Stimulated activated effector memory CD8-positive, alpha-beta T cell treated with anti-CD3 and anti-CD28 coated beads, Interleukin-12 subunit alpha, Interleukin-12 subunit beta, amount 100 ng/mL, for 72 hours (primary cell): ENCODE measurements around the gene ZNF3.
A peak's percentile ranks its signal among the peaks of the same experiment; 100 is the strongest.

Source experiments
- ATAC-seq: fragments of 150-1000 bp; cut with Tn5 transposase; 2 replicates; pipeline ENCODE4 v1.10.0; 2021
- DNase-seq, 2 donors: peaks; one replicate each; pipeline ENCODE4 v3.0.0; 2021 to 2022; ENCODE audit warnings: low spot score in 2 of 2
- H3K27ac Mint-ChIP-seq: one replicate; pipeline ENCODE4 v1.8.0; 2022; ENCODE audit warnings: mild to moderate bottlenecking, mixed read lengths
- H3K36me3 Mint-ChIP-seq: one replicate; pipeline ENCODE4 v1.8.0; 2022; ENCODE audit warnings: mild to moderate bottlenecking, mixed read lengths
- H3K4me1 Mint-ChIP-seq: one replicate; pipeline ENCODE4 v1.8.0; 2022; ENCODE audit warnings: mixed read lengths
- H3K4me3 Mint-ChIP-seq: one replicate; pipeline ENCODE4 v1.8.0; 2022; ENCODE audit warnings: mild to moderate bottlenecking, mixed read lengths
- H3K9me3 Mint-ChIP-seq: one replicate; pipeline ENCODE4 v1.8.0; 2022; ENCODE audit warnings: mixed read lengths

Gene ZNF3

GRCh38 chr7:100119072-100119969, 37.8 kb upstream of the ZNF3 start, which contains the start of the genes CNPY4 and TAF6:
CNPY4 (plus strand) TSS chr7:100119634; CDS start chr7:100119745, 111 bp downstream.
TAF6 (minus strand) TSS chr7:100119358; CDS start chr7:100114209, 5,149 bp downstream.
- Mint-ChIP-seq H3K9me3 (no peaks in the 10 kb centered on the region), H3K27ac (peak within 1 kb of the TSS; percentile 100), H3K36me3 (peaks cover 29% of the 10 kb centered on the region), H3K4me1 (peaks cover 28% of the 10 kb centered on the region), H3K4me3 (peak within 1 kb of the TSS; percentile 97)
- peak; percentile 86 for ATAC-seq
- peak; percentile 88 to 98 for DNase-seq

- ATAC-seq (no peak), DNase-seq (no peak)
- no peaks in the 10 kb centered on the region for H3K9me3 Mint-ChIP-seq
- peaks cover 36% of the 10 kb centered on the region for H3K36me3 Mint-ChIP-seq
- peaks cover 27% of the 10 kb centered on the region for H3K4me1 Mint-ChIP-seq
- H3K27ac Mint-ChIP-seq: peak overlapping the region; percentile 100
- peak overlapping the region; percentile 97 for H3K4me3 Mint-ChIP-seq
These were observed 37.0 kb upstream of the ZNF3 start for GRCh38 chr7:100118388-100119071.

- H3K9me3 Mint-ChIP-seq: no peaks in the 10 kb centered on the region
- H3K27ac Mint-ChIP-seq: no peak overlapping the region
- peaks cover 56% of the 10 kb centered on the region for H3K36me3 Mint-ChIP-seq
- DNase-seq (no peak), ATAC-seq (no peak)
- no peak overlapping the region for H3K4me3 Mint-ChIP-seq
- peaks cover 19% of the 10 kb centered on the region for H3K4me1 Mint-ChIP-seq
These were observed 33.5 kb upstream of the ZNF3 start for GRCh38 chr7:100115026-100115425.

- DNase-seq (no peak), ATAC-seq (no peak)
- H3K27ac Mint-ChIP-seq: no peak overlapping the region
- no peaks in the 10 kb centered on the region for H3K9me3 Mint-ChIP-seq
- H3K36me3 Mint-ChIP-seq: peaks cover 72% of the 10 kb centered on the region
- no peak overlapping the region for H3K4me3 Mint-ChIP-seq
- peaks cover 6% of the 10 kb centered on the region for H3K4me1 Mint-ChIP-seq
These were observed 30.4 kb upstream of the ZNF3 start for GRCh38 chr7:100111914-100112313.

- Mint-ChIP-seq H3K4me1 (no peaks in the 10 kb centered on the region), H3K36me3 (peaks cover 76% of the 10 kb centered on the region), H3K27ac (no peak overlapping the region), H3K4me3 (no peak overlapping the region), H3K9me3 (no peaks in the 10 kb centered on the region)
- DNase-seq (no peak), ATAC-seq (no peak)
These were observed 29.6 kb upstream of the ZNF3 start for GRCh38 chr7:100111156-100111555.

GRCh38 chr7:100109521-100110163, 28.1 kb upstream of the ZNF3 start:
- ATAC-seq (no peak), DNase-seq (no peak)
- Mint-ChIP-seq H3K36me3 (peaks cover 79% of the 10 kb centered on the region), H3K27ac (no peak overlapping the region), H3K4me3 (no peak overlapping the region), H3K4me1 (no peaks in the 10 kb centered on the region), H3K9me3 (no peaks in the 10 kb centered on the region)

GRCh38 chr7:100107890-100108289, 26.4 kb upstream of the ZNF3 start:
- Mint-ChIP-seq H3K36me3 (peaks cover 77% of the 10 kb centered on the region), H3K4me3 (no peak overlapping the region), H3K9me3 (no peaks in the 10 kb centered on the region), H3K4me1 (peaks cover 8% of the 10 kb centered on the region), H3K27ac (no peak overlapping the region)
- ATAC-seq: no peak
- DNase-seq: no peak

- Mint-ChIP-seq H3K4me1 (peaks cover 14% of the 10 kb centered on the region), H3K27ac (peak overlapping the region; percentile 14), H3K36me3 (peaks cover 77% of the 10 kb centered on the region), H3K9me3 (no peaks in the 10 kb centered on the region), H3K4me3 (no peak overlapping the region)
- DNase-seq (no peak), ATAC-seq (peak; percentile 12)
These were observed 25.7 kb upstream of the ZNF3 start for GRCh38 chr7:100107125-100107737.

- DNase-seq (no peak), ATAC-seq (no peak)
- H3K4me3 Mint-ChIP-seq: no peak overlapping the region
- peaks cover 15% of the 10 kb centered on the region for H3K4me1 Mint-ChIP-seq
- H3K27ac Mint-ChIP-seq: peak overlapping the region; percentile 14
- H3K36me3 Mint-ChIP-seq: peaks cover 74% of the 10 kb centered on the region
- no peaks in the 10 kb centered on the region for H3K9me3 Mint-ChIP-seq
These were observed 25.1 kb upstream of the ZNF3 start for GRCh38 chr7:100106633-100107032.

- Mint-ChIP-seq H3K27ac (no peak overlapping the region), H3K4me1 (peaks cover 15% of the 10 kb centered on the region), H3K36me3 (peaks cover 74% of the 10 kb centered on the region), H3K9me3 (no peaks in the 10 kb centered on the region), H3K4me3 (no peak overlapping the region)
- no peak for ATAC-seq
- no peak for DNase-seq
These were observed 24.0 kb upstream of the ZNF3 start for GRCh38 chr7:100105534-100105933.

GRCh38 chr7:100102950-100103840, 21.7 kb upstream of the ZNF3 start:
- H3K4me1 Mint-ChIP-seq: peaks cover 35% of the 10 kb centered on the region

GRCh38 chr7:100101016-100101862, 19.7 kb upstream of the ZNF3 start, which contains the start of the genes AP4M1 and MCM7:
AP4M1 (plus strand) TSS chr7:100101643; CDS start chr7:100101715, 72 bp downstream.
MCM7 (minus strand) TSS chr7:100101397; CDS start chr7:100101294, 103 bp downstream.
- Mint-ChIP-seq H3K4me3 (peak within 1 kb of the TSS; percentile 90), H3K9me3 (no peaks in the 10 kb centered on the region), H3K36me3 (peaks cover 77% of the 10 kb centered on the region), H3K27ac (peak within 1 kb of the TSS; percentile 98), H3K4me1 (peaks cover 46% of the 10 kb centered on the region)
- DNase-seq (peak; percentile 92 to 99), ATAC-seq (peak; percentile 93)

More at GRCh38 chr7:100102950-100103840, 21.7 kb upstream of the ZNF3 start:
- Mint-ChIP-seq H3K27ac (peak overlapping the region; percentile 98), H3K4me3 (peak overlapping the region; percentile 90), H3K9me3 (no peaks in the 10 kb centered on the region), H3K36me3 (peaks cover 74% of the 10 kb centered on the region)
- ATAC-seq: no peak
- DNase-seq: no peak

GRCh38 chr7:100100420-100101015, 19.0 kb upstream of the ZNF3 start:
- Mint-ChIP-seq H3K9me3 (no peaks in the 10 kb centered on the region), H3K27ac (peak overlapping the region; percentile 98), H3K36me3 (peaks cover 84% of the 10 kb centered on the region), H3K4me1 (peaks cover 51% of the 10 kb centered on the region), H3K4me3 (peak overlapping the region; percentile 90)
- ATAC-seq (peak; percentile 86), DNase-seq (peak; percentile 85 to 92)
